ENCODE data around the gene PDSS2.

GRCh38 chr6:107293350-107293749 lies 166.0 kb downstream of the PDSS2 start:
- TF ChIP-seq, protein P1, sequence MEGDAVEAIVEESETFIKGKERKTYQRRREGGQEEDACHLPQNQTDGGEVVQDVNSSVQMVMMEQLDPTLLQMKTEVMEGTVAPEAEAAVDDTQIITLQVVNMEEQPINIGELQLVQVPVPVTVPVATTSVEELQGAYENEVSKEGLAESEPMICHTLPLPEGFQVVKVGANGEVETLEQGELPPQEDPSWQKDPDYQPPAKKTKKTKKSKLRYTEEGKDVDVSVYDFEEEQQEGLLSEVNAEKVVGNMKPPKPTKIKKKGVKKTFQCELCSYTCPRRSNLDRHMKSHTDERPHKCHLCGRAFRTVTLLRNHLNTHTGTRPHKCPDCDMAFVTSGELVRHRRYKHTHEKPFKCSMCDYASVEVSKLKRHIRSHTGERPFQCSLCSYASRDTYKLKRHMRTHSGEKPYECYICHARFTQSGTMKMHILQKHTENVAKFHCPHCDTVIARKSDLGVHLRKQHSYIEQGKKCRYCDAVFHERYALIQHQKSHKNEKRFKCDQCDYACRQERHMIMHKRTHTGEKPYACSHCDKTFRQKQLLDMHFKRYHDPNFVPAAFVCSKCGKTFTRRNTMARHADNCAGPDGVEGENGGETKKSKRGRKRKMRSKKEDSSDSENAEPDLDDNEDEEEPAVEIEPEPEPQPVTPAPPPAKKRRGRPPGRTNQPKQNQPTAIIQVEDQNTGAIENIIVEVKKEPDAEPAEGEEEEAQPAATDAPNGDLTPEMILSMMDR (conservative IDR thresholded peaks at IDR 0.05; ENCODE audit: low read length): no peak
- no peak for TF ChIP-seq EZH2phosphoT487 (IDR thresholded peaks at IDR 0.05; ENCODE audit: borderline replicate concordance)
